ENCODE results near the gene C19orf38. TPM values are rescaled to one million over a fixed set of nuclear protein-coding genes. Genes with fewer than 3 reads are reported as not detected.

Gene C19orf38
- total and polyA plus RNA-seq, 4 donors: 0.97 to 3.9 (median 1.5) TPM

DNA sequence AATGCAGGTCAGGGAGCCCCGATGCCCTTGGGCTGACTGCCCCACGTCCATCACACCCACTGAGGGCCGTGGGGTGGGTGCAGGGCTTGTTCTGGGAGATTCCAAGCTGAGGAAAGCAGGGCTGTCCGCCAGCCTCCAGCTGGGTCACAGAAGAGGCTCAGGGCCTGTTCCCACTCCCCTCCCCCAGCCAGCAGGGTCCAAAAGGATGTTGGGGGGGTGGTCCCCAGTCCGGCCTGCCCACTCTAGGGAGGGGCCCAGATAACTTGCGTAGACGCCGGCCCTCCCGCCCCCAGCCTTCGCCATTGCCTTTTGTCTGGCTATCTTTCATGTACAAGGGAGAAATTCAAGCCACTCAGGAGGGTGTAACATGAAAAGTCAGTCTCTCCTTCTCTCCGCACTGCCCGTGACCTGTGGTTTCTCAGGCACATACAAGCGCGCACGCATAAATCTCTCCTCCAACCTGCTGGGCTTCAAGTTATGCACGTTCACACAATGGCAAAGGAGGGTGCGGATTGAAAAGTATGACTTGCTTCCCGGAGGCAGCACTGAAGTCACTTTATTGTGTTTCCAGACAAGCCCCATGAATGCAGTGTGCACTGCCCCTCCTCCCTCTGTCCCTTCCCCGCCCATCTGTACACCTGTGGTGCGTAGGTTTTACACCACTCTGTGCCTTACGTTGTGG is 43.3 kb downstream of the C19orf38 start:
- H3K9ac ChIP-seq (ENCODE audit: low read depth in 1 of 2, low read length in 2 of 2): no peak overlapping the region
- TF ChIP-seq EGR1 (IDR thresholded peaks at IDR 0.05; ENCODE audit: low read depth in 2 of 2) (no peak), SP1 (IDR thresholded peaks at IDR 0.05) (no peak), HNF4A (conservative IDR thresholded peaks at IDR 0.05) (no peak), FOXA1 (IDR thresholded peaks at IDR 0.05) (no peak), JUND (IDR thresholded peaks at IDR 0.05) (no peak), RAD21 (IDR thresholded peaks at IDR 0.05) (no peak), FOXA2 (IDR thresholded peaks at IDR 0.05) (no peak), YY1 (IDR thresholded peaks at IDR 0.05) (no peak), ATF3 (IDR thresholded peaks at IDR 0.05) (no peak), RXRA (IDR thresholded peaks at IDR 0.05) (no peak), GABPA (IDR thresholded peaks at IDR 0.05 in 1 of 2, conservative IDR thresholded peaks at IDR 0.05 in 1 of 2) (no peak)
- TF ChIP-seq, protein P1, sequence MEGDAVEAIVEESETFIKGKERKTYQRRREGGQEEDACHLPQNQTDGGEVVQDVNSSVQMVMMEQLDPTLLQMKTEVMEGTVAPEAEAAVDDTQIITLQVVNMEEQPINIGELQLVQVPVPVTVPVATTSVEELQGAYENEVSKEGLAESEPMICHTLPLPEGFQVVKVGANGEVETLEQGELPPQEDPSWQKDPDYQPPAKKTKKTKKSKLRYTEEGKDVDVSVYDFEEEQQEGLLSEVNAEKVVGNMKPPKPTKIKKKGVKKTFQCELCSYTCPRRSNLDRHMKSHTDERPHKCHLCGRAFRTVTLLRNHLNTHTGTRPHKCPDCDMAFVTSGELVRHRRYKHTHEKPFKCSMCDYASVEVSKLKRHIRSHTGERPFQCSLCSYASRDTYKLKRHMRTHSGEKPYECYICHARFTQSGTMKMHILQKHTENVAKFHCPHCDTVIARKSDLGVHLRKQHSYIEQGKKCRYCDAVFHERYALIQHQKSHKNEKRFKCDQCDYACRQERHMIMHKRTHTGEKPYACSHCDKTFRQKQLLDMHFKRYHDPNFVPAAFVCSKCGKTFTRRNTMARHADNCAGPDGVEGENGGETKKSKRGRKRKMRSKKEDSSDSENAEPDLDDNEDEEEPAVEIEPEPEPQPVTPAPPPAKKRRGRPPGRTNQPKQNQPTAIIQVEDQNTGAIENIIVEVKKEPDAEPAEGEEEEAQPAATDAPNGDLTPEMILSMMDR (IDR thresholded peaks at IDR 0.05; ENCODE audit: low read depth, low read length, missing input control): no peak
- no peak overlapping the region for H3K4me3 ChIP-seq (ENCODE audit: low read depth in 1 of 3, low read length in 3 of 3)
- DNase-seq (ENCODE audit: low spot score): no peak
- peaks cover 0 to 1% (median 0%) of the 10 kb centered on the region in 4 donors for H3K36me3 ChIP-seq (ENCODE audit: control insufficient read depth in 4 of 4, insufficient read depth in 3 of 4, low read depth in 1 of 4, low read length in 3 of 4)
- no peaks in the 10 kb centered on the region for H3K9me3 ChIP-seq (ENCODE audit: control insufficient read depth in 4 of 4, low read length in 3 of 4)
- 76% methylated on average over 21 of the region's 21 CpGs for WGBS
- H3K27me3 ChIP-seq (ENCODE audit: control insufficient read depth in 4 of 4, insufficient read depth in 4 of 4, low read length in 3 of 4): no peaks in the 10 kb centered on the region
- H3K4me1 ChIP-seq (ENCODE audit: control insufficient read depth in 4 of 4, insufficient read depth in 4 of 4, low read length in 3 of 4): peaks cover 0 to 8% (median 1%) of the 10 kb centered on the region in 4 donors
- H3K27ac ChIP-seq (ENCODE audit: low read depth in 1 of 2, low read length in 2 of 2): no peak overlapping the region

GRCh38 chr19:10892256-10892655 is 44.0 kb downstream of the C19orf38 start:
- no peaks in the 10 kb centered on the region for H3K9me3 ChIP-seq (ENCODE audit: control insufficient read depth in 4 of 4, low read length in 3 of 4)
- no peak for DNase-seq (ENCODE audit: low spot score)
- no peaks in the 10 kb centered on the region for H3K27me3 ChIP-seq (ENCODE audit: control insufficient read depth in 4 of 4, insufficient read depth in 4 of 4, low read length in 3 of 4)
- H3K4me1 ChIP-seq (ENCODE audit: control insufficient read depth in 4 of 4, insufficient read depth in 4 of 4, low read length in 3 of 4): peaks cover under 1 to 15% (median 8%) of the 10 kb centered on the region in 4 donors
- H3K36me3 ChIP-seq (ENCODE audit: control insufficient read depth in 4 of 4, insufficient read depth in 3 of 4, low read depth in 1 of 4, low read length in 3 of 4): peaks cover 0 to 1% (median 0%) of the 10 kb centered on the region in 4 donors
- WGBS: 89% methylated on average over 13 of the region's 13 CpGs
- TF ChIP-seq NR2F2 (IDR thresholded peaks at IDR 0.05) (no peak), EGR1 (IDR thresholded peaks at IDR 0.05; ENCODE audit: low read depth in 2 of 2) (no peak), GABPA (IDR thresholded peaks at IDR 0.05 in 1 of 2, conservative IDR thresholded peaks at IDR 0.05 in 1 of 2) (no peak), RXRA (IDR thresholded peaks at IDR 0.05) (no peak), FOXA1 (IDR thresholded peaks at IDR 0.05) (no peak), ATF3 (IDR thresholded peaks at IDR 0.05) (no peak), HNF4A (conservative IDR thresholded peaks at IDR 0.05) (no peak), FOXA2 (IDR thresholded peaks at IDR 0.05) (no peak), JUND (IDR thresholded peaks at IDR 0.05) (no peak), SP1 (IDR thresholded peaks at IDR 0.05) (no peak), RAD21 (IDR thresholded peaks at IDR 0.05) (no peak), YY1 (IDR thresholded peaks at IDR 0.05) (no peak), TAF1 (conservative IDR thresholded peaks at IDR 0.05) (no peak), HNF4G (IDR thresholded peaks at IDR 0.05) (no peak)
- TF ChIP-seq, protein P2, sequence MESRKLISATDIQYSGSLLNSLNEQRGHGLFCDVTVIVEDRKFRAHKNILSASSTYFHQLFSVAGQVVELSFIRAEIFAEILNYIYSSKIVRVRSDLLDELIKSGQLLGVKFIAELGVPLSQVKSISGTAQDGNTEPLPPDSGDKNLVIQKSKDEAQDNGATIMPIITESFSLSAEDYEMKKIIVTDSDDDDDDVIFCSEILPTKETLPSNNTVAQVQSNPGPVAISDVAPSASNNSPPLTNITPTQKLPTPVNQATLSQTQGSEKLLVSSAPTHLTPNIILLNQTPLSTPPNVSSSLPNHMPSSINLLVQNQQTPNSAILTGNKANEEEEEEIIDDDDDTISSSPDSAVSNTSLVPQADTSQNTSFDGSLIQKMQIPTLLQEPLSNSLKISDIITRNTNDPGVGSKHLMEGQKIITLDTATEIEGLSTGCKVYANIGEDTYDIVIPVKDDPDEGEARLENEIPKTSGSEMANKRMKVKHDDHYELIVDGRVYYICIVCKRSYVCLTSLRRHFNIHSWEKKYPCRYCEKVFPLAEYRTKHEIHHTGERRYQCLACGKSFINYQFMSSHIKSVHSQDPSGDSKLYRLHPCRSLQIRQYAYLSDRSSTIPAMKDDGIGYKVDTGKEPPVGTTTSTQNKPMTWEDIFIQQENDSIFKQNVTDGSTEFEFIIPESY (IDR thresholded peaks at IDR 0.05): no peak
- TF ChIP-seq, protein P1 (IDR thresholded peaks at IDR 0.05; ENCODE audit: low read depth, low read length, missing input control): no peak
- TF ChIP-seq, protein P3, sequence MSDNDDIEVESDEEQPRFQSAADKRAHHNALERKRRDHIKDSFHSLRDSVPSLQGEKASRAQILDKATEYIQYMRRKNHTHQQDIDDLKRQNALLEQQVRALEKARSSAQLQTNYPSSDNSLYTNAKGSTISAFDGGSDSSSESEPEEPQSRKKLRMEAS (IDR thresholded peaks at IDR 0.05): no peak
- TF ChIP-seq, protein P4, sequence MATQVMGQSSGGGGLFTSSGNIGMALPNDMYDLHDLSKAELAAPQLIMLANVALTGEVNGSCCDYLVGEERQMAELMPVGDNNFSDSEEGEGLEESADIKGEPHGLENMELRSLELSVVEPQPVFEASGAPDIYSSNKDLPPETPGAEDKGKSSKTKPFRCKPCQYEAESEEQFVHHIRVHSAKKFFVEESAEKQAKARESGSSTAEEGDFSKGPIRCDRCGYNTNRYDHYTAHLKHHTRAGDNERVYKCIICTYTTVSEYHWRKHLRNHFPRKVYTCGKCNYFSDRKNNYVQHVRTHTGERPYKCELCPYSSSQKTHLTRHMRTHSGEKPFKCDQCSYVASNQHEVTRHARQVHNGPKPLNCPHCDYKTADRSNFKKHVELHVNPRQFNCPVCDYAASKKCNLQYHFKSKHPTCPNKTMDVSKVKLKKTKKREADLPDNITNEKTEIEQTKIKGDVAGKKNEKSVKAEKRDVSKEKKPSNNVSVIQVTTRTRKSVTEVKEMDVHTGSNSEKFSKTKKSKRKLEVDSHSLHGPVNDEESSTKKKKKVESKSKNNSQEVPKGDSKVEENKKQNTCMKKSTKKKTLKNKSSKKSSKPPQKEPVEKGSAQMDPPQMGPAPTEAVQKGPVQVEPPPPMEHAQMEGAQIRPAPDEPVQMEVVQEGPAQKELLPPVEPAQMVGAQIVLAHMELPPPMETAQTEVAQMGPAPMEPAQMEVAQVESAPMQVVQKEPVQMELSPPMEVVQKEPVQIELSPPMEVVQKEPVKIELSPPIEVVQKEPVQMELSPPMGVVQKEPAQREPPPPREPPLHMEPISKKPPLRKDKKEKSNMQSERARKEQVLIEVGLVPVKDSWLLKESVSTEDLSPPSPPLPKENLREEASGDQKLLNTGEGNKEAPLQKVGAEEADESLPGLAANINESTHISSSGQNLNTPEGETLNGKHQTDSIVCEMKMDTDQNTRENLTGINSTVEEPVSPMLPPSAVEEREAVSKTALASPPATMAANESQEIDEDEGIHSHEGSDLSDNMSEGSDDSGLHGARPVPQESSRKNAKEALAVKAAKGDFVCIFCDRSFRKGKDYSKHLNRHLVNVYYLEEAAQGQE (IDR thresholded peaks at IDR 0.05): no peak
- no peak overlapping the region for H3K4me3 ChIP-seq (ENCODE audit: low read depth in 1 of 3, low read length in 3 of 3)
- H3K9ac ChIP-seq (ENCODE audit: low read depth in 1 of 2, low read length in 2 of 2): no peak overlapping the region
- H3K27ac ChIP-seq (ENCODE audit: low read depth in 1 of 2, low read length in 2 of 2): no peak overlapping the region
